D721Med (cell line): ENCODE data around the gene SEMA6A.

ENCODE experiments used
- DNase-seq: peaks from one replicate; pipeline ENCODE4 v3.0.0; 2011; ENCODE audit warnings: low spot score; ENCODE audit not compliant: insufficient read length
- FAIRE-seq: peaks from 2 replicates; lab custom pipeline; 2011; peaks lifted over from hg19 to GRCh38; lab: Jason Lieb, UNC
- TF ChIP-seq, protein P1 (sequence below): IDR thresholded peaks from 2 replicates; pipeline ENCODE4 v1.5.1; 2012; ENCODE audit warnings: mild to moderate bottlenecking, control low read depth; ENCODE audit not compliant: insufficient read depth; ENCODE audit errors: missing control alignments

SEMA6A gene

DNA sequence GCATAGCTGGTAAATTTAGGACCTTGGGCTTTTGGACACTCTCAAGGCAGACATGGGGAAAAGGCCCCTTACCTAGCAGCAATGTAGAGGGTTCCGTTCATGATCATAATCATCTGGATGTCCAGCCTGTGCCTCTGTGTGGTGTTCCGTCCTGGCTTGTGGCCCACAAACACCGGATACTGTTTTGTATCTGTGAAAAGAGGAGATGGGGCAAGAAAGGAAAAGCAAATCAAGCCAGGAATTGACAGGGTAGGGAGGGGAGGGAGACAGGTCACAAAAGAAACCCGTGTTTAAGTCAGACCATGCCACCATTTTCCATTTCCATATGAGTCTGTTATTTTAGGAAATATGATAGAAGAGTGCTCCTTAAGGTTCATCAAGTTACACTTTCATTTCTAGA is 72.5 kb downstream of the SEMA6A start:
- FAIRE-seq (no peak), DNase-seq (no peak)
- TF ChIP-seq, protein P1, sequence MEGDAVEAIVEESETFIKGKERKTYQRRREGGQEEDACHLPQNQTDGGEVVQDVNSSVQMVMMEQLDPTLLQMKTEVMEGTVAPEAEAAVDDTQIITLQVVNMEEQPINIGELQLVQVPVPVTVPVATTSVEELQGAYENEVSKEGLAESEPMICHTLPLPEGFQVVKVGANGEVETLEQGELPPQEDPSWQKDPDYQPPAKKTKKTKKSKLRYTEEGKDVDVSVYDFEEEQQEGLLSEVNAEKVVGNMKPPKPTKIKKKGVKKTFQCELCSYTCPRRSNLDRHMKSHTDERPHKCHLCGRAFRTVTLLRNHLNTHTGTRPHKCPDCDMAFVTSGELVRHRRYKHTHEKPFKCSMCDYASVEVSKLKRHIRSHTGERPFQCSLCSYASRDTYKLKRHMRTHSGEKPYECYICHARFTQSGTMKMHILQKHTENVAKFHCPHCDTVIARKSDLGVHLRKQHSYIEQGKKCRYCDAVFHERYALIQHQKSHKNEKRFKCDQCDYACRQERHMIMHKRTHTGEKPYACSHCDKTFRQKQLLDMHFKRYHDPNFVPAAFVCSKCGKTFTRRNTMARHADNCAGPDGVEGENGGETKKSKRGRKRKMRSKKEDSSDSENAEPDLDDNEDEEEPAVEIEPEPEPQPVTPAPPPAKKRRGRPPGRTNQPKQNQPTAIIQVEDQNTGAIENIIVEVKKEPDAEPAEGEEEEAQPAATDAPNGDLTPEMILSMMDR: no peak

GRCh38 chr5:116498503-116499048 is 76.0 kb downstream of the SEMA6A start:
- DNase-seq (no peak), FAIRE-seq (no peak)
- TF ChIP-seq, protein P1: no peak

- TF ChIP-seq, protein P1: peak; percentile 20
- FAIRE-seq: no peak
- DNase-seq: no peak
These were observed 77.0 kb downstream of the SEMA6A start for GRCh38 chr5:116497631-116498030.

GRCh38 chr5:116495786-116496357 is 78.8 kb downstream of the SEMA6A start:
- DNase-seq: no peak
- no peak for FAIRE-seq
- TF ChIP-seq, protein P1: no peak

- DNase-seq: no peak
- TF ChIP-seq, protein P1: no peak
- FAIRE-seq: no peak
These were observed 79.7 kb downstream of the SEMA6A start for GRCh38 chr5:116494784-116495450.

DNA sequence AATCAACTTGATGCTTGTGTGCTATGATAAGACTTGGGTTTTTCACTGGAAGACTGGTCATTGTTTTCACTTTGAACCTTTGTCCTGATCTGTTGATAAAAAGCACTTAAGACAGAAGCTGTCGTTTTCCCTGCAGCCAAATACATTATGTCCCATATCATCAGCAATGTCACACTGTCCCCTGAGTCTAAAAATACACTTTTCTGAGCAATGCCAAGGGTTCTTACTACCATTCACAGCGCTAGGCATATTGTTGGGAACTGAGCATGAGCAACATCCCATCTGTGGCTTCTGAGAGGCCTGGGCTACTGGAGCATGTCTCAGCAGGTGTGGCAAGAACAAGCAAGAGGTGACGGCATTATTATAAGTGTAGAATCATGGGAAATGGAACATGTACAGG is 81.8 kb downstream of the SEMA6A start:
- no peak for DNase-seq
- no peak for FAIRE-seq
- TF ChIP-seq, protein P1: no peak
